HG02884 (cell line): ENCODE results near the gene FXYD5.

ENCODE experiments used
- ATAC-seq: cut with Tn5 transposase; IDR thresholded peaks from one replicate; pipeline ENCODE4 v1.9.1; 2021; ENCODE audit warnings: mild to moderate bottlenecking, moderate library complexity; ENCODE audit not compliant: unreplicated experiment

Gene FXYD5

DNA sequence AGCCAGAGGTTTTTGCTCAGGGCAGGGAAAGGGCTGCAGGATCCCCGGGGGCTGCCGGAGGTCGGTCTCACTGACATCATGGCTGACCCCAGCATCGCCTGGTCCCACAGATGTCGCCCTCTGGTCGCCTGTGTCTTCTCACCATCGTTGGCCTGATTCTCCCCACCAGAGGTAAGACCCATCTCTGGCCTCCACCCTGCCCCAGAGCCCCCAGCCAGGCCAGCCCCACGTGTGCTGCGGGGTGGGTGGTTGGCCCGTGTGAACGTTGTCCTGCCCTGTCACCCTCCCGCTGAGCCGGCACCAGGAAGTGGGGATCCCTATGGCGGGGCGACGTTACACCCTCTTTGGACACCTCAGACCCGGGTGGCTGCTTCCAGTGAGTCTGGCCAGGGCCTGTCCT, 906 bp downstream of the FXYD5 start:
- no peak for ATAC-seq

GRCh38 chr19:35155981-35156672, 1.6 kb downstream of the FXYD5 start:
- no peak for ATAC-seq

- no peak for ATAC-seq
Measured at GRCh38 chr19:35156673-35157014, 2.1 kb downstream of the FXYD5 start.

- ATAC-seq: no peak
Measured at GRCh38 chr19:35157431-35157830, 2.9 kb downstream of the FXYD5 start.

- ATAC-seq: no peak
Measured at GRCh38 chr19:35159606-35160005, 5.1 kb downstream of the FXYD5 start.

DNA sequence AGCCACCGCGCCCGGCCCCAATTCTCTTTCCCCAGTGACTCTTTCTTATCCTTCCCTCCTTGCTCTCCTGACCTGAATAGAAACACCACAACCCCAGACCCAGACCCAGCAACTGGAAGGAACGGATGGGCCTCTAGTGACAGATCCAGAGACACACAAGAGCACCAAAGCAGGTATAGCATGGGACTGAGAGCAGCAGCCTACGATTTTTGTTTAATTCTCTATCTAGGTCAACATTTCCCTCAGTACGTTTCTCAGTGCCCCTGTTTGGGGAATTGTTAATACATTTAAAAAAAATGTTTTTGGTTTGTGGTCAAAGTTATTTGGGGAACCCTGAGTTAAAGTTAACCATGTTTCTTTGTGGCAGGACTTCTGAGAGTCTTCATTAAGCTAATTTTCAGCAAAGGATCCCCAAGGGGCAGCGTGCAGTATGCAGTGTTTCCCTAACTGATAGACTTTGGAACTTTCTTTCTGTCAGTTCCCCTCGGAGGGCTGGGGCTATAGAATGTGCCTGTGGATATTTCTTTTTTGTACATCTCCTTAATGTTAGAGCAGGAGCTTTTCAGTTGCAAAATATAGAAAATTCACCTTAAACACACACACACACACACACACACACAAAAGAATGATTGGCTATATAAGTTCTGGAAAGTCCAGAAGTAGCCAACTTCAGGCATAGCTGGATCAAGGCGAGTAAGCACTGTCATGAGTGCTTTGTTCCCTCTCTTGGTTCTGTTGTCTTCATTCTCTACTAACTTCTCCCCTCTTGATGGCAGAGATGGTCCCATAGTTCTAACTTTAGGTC, 6.3 kb downstream of the FXYD5 start:
- no peak for ATAC-seq

DNA sequence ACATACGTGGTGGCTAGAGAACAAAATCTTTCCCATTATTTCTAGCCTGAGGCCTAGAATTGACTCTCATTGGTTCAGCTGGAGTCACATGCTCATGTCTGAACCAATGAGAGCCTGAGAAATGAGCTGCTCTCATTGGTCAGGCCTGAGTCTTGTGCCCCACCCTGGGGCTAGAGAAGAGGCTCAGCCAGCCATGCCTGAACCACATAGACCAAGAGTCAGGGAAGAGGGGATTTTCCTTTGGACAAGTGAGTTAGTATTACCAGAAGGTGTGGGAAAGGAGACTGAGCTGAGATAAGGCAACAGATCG, 6.9 kb downstream of the FXYD5 start:
- ATAC-seq: no peak

DNA sequence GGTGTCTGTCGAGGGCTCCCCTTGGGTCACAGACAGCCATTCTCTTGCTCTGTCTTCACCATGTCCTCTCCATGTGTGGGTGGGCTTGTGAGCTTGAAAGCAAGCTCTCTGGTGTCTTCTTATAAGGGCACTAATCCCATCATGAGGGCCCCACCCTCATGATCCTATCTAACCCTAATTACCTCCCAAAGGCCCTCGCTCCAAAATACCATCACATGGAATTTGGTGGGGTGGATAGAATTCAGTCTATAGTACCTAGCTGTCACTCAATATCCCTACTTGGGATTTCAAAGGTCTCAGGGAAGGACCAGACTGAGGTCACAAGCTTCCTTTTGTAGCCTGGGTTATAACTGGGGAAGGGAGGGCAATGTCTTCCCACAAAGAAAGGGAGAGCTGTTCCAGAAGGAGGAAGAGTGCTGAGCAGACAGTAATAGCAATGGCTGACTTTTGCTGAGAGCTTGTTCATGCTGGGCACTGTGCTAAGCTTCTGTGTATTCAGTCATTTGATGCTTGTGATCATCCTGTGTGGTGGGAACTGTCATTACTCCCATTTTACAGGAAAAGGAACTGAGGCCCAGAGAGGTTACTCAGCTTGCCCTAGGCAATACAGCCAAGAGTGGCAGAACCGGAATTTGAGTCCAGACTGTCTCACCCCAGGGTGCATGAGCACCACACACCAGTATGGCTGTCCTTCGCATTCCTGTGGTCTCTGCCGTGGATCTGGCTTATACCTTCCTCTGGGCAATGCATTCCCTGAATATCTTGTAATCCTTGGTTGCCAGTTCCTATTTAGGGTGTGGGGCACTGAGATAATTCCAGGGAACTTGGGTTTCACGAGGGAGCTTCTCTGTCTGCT, 8.2 kb downstream of the FXYD5 start:
- no peak for ATAC-seq

GRCh38 chr19:35164418-35164817, 9.9 kb downstream of the FXYD5 start:
- no peak for ATAC-seq

GRCh38 chr19:35165200-35166058, 10.9 kb downstream of the FXYD5 start:
- no peak for ATAC-seq

DNA sequence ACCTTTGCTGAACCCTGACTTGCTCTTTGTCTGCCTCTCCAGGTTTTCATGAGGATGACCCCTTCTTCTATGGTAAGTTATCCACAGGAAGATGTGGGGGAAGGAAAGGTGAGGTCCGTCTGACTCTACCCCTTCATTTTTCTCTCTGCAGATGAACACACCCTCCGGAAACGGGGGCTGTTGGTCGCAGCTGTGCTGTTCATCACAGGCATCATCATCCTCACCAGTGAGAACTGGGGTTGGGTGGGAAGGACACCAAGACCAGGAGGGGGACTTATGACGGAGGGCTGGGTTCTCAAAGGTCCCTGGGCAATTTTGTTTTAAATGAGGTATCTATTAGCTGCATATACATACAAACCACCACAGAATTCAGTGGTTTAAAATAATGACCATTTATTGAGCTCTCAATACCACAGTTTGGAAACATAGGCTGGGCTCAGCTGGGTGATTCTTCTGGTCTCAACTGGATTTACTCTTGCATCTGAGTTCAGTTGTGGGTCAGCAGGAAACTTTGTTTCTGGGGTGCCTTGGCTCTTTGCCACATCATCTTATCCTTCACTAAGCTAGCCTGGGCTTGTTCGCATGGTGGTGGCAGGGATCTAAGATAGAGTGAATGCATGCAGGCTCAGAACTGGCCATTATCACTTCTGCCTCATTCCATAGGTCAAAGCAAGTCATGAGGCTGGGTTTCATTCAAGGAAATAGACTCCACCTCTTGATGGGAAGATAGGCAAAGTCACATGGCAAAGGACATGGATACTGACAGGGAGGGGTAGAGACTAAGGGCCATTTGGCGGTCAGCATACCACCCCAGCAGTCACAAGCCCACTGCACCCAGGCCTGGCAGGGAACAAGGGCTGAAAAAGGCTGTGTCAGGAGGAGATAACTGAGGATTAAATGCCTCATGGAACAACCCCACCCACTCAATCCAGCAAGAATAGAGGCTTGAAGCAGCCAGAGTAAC, 11.8 kb downstream of the FXYD5 start:
- ATAC-seq: no peak

GRCh38 chr19:35167251-35168119, 12.9 kb downstream of the FXYD5 start:
- ATAC-seq: no peak

DNA sequence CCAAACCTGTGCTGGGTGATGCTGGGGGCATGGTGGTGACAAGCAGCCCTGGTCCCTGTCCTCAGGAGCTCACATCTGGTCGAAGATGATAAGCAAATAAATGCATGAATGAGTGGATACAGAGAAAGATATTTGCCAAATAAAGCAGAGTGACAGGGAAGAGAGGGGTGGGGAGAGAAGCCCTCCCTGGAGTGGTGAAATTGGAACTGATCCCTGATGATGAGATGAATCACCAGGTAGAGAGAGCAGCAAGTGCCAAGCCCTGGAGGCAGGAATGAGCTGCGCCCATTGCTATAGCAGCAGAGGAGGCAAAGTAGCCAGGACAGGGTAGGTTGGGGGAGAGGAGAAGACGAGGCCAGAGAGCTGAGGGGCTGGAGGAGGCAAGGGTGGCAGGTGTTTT, 13.7 kb downstream of the FXYD5 start:
- no peak for ATAC-seq

GRCh38 chr19:35169221-35169995, 14.9 kb downstream of the FXYD5 start:
- no peak for ATAC-seq

- ATAC-seq: no peak
Measured at GRCh38 chr19:35170359-35171061, 16.0 kb downstream of the FXYD5 start.

DNA sequence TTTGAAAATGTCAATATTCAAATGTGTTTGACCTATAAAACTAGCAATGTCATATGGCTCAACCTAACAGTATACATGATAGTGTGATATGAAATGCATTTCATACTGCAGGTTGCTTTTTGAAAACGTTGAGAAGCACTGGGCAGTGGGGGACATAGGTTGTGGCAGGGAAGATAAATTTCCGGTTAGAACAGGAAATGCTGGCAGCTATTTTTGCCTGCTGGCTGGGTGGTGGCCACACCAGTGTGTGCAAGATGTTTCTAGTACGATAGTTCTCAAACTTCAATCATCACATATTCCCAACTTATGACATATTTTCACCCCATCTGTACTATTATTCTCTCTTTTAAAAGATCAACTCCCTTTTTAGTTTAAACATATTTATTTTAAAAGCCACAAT, 17.2 kb downstream of the FXYD5 start:
- no peak for ATAC-seq

GRCh38 chr19:35174226-35174625, 19.7 kb downstream of the FXYD5 start:
- ATAC-seq: no peak
